Urothelium cell line (cell line): ENCODE measurements around the gene RBBP4.
"Not testable (repeated sequence)": the region's sequence is repeated elsewhere in the genome, so short reads cannot be mapped to it uniquely, and the experiment has no call there.

Experiments
- DNase-seq: peaks from one replicate; pipeline ENCODE4 v3.0.0; 2011; ENCODE audit warnings: low spot score, mixed read lengths
- FAIRE-seq: peaks from 2 replicates; lab custom pipeline; 2011; peaks lifted over from hg19 to GRCh38; lab: Jason Lieb, UNC

The RBBP4 gene

DNA sequence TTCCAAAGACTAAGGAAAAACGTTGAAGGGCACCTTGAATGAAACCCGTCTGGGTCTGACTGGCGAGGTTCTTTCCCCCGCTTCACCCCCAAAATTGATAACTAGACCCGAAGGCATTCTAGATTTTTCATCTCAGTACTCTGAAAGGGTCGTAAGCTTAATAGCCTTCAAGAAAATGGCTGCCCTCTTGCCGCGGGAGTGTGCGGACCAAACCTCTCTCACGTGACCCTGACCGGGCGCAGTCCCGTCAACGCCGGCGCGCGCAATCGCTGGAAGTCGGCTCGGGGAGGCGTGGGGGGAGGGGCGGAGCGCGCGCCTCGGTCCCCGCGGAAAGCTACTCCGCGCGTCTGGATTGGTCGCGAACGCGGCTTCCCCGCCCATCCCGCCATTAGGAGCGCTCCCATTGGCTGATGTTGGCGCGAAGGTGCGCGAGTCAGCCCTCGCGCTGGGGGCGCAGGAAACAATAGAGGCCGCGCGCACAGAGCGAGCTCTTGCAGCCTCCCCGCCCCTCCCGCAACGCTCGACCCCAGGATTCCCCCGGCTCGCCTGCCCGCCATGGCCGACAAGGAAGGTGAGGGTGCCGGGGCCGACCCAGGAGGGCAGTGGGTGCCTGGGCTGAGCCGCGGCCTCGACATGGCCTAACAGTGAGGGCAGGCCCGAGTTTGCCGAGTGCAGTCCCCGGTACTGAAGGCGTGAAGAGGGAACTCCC lies at the start of gene RBBP4:
TSS of gene RBBP4 (plus strand) at position 457 of the 709 bp plus-strand sequence. CDS start at position 556, 99 bp downstream.
- peak; percentile 91 for FAIRE-seq
- peak; percentile 99 for DNase-seq

DNA sequence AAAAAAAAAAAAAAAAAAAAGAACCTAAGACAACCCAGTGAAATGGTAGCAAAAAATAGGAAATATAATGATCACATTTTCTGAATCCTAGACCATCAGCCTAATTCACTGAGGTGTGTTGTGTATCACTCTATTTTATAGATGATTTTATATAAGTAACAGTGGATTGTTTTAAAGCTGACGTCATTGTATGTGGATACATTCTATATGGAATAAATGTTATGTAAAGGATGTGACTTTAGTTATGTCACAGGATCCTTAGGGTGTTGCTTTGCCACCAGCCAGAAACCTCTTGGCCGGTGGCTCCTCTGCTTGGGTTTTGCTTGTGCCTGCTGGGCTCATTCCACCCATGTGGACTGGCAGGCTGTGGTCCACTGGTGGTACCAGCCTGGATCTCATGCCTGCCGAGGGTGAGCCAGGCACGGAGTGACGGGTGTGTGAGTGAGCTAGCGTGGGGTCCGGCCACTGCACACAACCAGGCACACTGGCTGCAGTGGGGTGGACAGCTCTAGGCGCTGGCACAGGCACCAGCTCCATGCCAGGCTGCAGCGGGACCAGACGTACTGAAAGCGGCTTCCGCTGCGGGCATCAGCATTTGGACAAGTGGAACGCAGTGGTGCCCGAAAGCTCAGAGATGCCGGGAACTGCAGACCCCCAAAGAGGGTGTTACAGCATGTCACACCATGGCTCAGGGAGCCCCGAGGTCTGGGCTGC lies 45.1 kb upstream of the RBBP4 start:
- FAIRE-seq (no peak), DNase-seq (no peak)

- no peak for FAIRE-seq
Measured at GRCh38 chr1:32606565-32607371, 44.2 kb upstream of the RBBP4 start.

GRCh38 chr1:32609180-32609579 lies 41.8 kb upstream of the RBBP4 start:
- DNase-seq (no peak), FAIRE-seq (no peak)

More at GRCh38 chr1:32606565-32607371, 44.2 kb upstream of the RBBP4 start:
- DNase-seq = no peak

GRCh38 chr1:32611859-32612188 lies 39.2 kb upstream of the RBBP4 start:
- FAIRE-seq = no peak
- no peak for DNase-seq

- peak; percentile 92 for DNase-seq
- no peak for FAIRE-seq
Measured at GRCh38 chr1:32612189-32612881, 38.7 kb upstream of the RBBP4 start.

- no peak for DNase-seq
- FAIRE-seq = no peak
Measured at GRCh38 chr1:32613472-32613871, 37.5 kb upstream of the RBBP4 start.

- no peak for DNase-seq
- FAIRE-seq = no peak
Measured at GRCh38 chr1:32618673-32619221, 32.3 kb upstream of the RBBP4 start.

- DNase-seq = no peak
Measured at GRCh38 chr1:32619701-32620485, 31.1 kb upstream of the RBBP4 start.

GRCh38 chr1:32622205-32622604 lies 28.8 kb upstream of the RBBP4 start:
- DNase-seq = no peak
- no peak for FAIRE-seq

More at GRCh38 chr1:32619701-32620485, 31.1 kb upstream of the RBBP4 start:
- FAIRE-seq = no peak

- no peak for DNase-seq
- no peak for FAIRE-seq
Measured at GRCh38 chr1:32622806-32623681, 28.0 kb upstream of the RBBP4 start.

DNA sequence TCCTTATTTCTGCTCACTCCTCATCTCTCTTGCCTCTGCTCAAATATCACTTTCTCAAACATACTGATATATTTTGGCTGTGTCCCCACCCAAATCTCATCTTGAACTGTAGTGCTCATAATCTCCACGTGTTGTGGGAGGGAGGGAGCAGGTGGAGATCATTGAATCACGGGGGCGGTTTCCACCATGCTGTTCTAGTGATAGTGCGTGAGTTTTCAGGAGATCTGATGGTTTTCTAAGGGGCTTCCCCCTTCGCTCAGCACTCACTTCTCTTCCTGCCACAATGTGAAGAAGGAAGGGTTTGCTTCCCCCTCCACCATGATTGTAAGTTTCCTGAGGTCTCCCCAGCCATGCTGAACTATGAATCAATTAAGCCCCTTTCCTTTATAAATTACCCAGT lies 27.2 kb upstream of the RBBP4 start:
- DNase-seq = no peak
- FAIRE-seq = no peak

- DNase-seq = no peak
- no peak for FAIRE-seq
Measured at GRCh38 chr1:32626176-32626575, 24.8 kb upstream of the RBBP4 start.

DNA sequence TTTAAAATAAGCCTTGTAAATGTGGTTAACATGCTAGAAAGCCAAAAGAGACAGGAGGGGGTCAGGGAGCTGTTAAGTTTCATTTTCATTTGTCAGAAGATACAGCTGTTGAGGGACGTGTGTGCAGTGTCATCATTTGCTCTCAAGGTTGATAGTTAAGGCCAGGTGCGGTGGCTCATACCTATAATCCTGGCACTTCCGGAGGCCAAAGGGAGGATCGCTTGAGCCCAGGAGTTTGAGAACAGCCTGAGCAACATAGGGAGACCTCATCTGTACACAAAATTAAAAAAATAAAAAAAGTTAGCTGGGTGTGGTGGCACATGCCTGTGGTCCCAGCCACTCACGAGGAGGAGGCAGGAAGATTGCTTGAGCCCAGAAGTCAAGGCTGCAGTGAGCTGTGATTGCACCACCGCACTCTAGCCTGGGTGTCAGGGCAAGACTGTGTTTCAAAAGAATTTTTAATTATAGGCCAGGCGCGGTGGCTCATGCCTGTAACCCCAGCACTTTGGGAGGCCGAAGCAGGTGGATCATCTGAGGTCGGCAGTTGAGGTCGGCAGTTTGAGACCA lies 23.3 kb upstream of the RBBP4 start:
- FAIRE-seq (no peak), DNase-seq (no peak)

DNA sequence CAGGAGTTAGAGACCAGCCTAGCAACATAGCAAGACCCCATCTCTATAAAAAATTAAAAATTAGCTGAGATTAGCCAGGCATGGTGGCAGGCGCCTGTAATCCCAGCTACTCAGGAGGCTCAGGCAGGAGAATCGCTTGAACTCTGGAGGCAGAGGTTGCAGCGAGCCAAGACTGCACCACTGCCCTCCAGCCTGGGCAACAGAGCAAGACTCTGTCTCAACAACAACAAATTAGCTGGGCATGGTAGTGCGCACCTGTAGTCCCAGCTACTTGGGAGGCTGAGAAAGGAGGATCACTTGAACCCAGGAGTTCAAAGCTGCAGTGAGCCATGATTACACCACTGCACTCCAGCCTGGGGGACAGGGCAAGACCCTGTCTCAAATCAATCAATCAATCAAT lies 20.8 kb upstream of the RBBP4 start:
- FAIRE-seq, DNase-seq: not testable (repeated sequence)

- FAIRE-seq = no peak
- DNase-seq = no peak
Measured at GRCh38 chr1:32632829-32633228, 18.2 kb upstream of the RBBP4 start.

DNA sequence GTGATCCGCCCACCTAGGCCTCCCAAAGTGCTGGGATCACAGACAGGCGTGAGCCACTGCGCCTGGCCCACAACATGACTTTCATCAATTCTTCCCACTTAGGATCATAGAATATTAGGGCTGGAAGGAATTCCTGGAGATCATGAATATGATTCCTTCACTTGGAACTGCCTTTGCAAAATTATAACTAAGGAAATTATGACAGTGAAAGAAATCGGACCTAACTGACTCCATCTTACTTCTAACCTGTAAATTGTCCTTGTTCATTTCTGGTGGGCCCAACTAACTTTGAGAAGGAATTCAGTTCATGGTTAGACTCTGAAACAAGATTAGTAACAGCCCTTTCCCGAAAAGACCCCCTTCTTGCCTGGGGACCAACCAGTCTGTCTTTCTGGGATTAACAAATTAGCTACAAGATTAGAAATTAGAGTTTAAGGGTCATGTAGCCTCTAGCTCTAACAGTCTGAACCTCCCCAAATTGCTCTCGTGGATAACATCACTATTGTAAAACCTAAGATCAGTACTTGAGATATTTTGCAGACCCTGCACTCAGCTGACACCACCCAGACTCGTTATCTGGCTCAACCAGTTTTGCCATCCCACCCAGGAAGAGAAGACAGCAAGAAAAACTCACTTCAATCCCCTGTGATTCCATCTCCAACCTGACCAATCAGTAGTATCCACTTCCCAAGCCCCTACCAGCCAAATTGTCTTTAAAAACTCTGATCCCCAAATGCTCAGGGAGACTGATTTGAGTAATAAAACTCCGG lies 15.3 kb upstream of the RBBP4 start:
- FAIRE-seq (no peak), DNase-seq (no peak)
